Stimulated activated memory B cell treated with anti-CD40 and anti-IgM and Interleukin-4, amounts not matched to agents 10 μg/mL and 1 μg/mL and 100 μg/mL, for 72 hours (primary cell): ENCODE results near the gene GSTP1.
"Not testable (repeated sequence)": the region's sequence is repeated elsewhere in the genome, so short reads cannot be mapped to it uniquely, and the experiment has no call there.

Experiments used
- ATAC-seq: fragments of 150-1000 bp; cut with Tn5 transposase; 2 replicates; pipeline ENCODE4 v1.10.0; 2021
- H3K27ac Mint-ChIP-seq: one replicate; pipeline ENCODE4 v1.8.0; 2022; ENCODE audit warnings: mild to moderate bottlenecking, mixed read lengths
- H3K27me3 Mint-ChIP-seq: one replicate; pipeline ENCODE4 v1.8.0; 2022; ENCODE audit warnings: mixed read lengths
- H3K36me3 Mint-ChIP-seq: one replicate; pipeline ENCODE4 v1.8.0; 2022; ENCODE audit warnings: mixed read lengths
- H3K4me1 Mint-ChIP-seq: one replicate; pipeline ENCODE4 v1.8.0; 2022; ENCODE audit warnings: mixed read lengths
- H3K4me3 Mint-ChIP-seq: one replicate; pipeline ENCODE4 v1.8.0; 2022; ENCODE audit warnings: mild to moderate bottlenecking, moderate library complexity, mixed read lengths
- H3K9me3 Mint-ChIP-seq: one replicate; pipeline ENCODE4 v1.8.0; 2022; ENCODE audit warnings: mixed read lengths

GSTP1 gene

GRCh38 chr11:67626131-67626833, 42.7 kb downstream of the GSTP1 start:
- Mint-ChIP-seq H3K36me3 (peaks cover 12% of the 10 kb centered on the region), H3K4me1 (peaks cover 22% of the 10 kb centered on the region)
- H3K27ac Mint-ChIP-seq, H3K4me3 Mint-ChIP-seq, H3K9me3 Mint-ChIP-seq, H3K27me3 Mint-ChIP-seq, ATAC-seq: not testable (repeated sequence)

GRCh38 chr11:67626970-67627369, 43.4 kb downstream of the GSTP1 start:
- Mint-ChIP-seq H3K36me3 (peaks cover 12% of the 10 kb centered on the region), H3K27ac (peak overlapping the region; percentile 63), H3K27me3 (no peaks in the 10 kb centered on the region), H3K4me1 (peaks cover 22% of the 10 kb centered on the region), H3K4me3 (no peak overlapping the region), H3K9me3 (no peaks in the 10 kb centered on the region)
- ATAC-seq = no peak

DNA sequence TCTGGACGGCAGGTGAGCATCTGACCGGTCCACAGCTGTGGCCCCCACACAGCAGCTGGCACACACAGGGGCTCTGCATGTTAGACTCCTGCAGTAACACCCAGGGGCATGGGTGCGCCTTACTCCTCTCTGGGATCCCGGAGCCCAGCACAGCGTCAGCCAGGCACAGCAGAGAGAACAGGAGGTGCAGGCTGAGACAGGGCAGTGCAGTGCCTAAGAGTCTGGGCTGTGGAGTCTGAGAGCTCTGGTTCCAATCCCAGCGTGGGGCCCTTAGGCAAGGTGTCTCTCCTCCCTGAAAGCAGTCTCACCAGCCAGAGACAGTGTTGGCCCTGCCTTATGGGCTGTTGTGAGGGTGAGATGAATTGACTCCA, 43.8 kb downstream of the GSTP1 start:
- peaks cover 22% of the 10 kb centered on the region for H3K4me1 Mint-ChIP-seq
- H3K9me3 Mint-ChIP-seq = no peaks in the 10 kb centered on the region
- no peak overlapping the region for H3K4me3 Mint-ChIP-seq
- peaks cover 12% of the 10 kb centered on the region for H3K36me3 Mint-ChIP-seq
- H3K27ac Mint-ChIP-seq = peak overlapping the region; percentile 63
- no peaks in the 10 kb centered on the region for H3K27me3 Mint-ChIP-seq
- no peak for ATAC-seq

DNA sequence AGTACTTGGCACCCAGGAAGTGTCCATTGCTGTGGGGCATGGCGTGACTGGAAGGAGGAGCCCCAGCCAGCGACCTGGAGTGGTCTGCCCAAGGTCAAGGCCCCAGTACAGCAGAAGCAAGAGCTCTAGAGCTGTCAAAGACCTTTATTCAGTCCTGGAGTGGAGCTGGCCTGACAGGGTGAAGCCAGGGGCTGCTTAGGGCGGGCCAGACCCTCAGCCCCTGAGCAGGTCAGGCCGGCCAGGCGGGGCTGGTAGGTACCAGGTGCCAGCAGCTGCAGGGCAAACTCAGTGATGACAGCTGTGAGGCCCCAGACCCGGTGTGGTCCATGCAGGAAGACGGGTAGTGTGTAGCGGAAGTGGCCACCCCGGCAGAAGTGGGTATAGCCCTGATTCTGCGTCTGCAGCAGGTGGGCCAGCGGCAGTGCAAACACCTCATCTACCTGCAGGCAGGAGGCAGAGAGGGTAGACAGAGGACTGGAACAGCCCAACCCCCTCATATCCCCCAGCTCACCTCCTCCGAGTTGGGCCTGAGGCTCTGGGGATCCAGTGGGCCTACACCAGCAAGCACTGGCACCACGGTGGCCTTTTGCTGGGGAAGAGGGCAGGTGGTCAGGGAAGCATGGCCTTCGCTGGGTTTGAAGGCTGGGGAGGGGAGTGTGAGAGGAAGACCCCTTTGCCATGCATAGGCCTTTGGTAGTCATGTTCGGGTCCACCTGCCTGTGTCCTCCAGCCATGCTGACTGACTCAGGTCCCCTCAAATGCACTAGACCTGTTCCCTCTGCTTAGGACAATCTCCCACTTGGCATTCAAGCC, 44.4 kb downstream of the GSTP1 start:
- peak overlapping the region; percentile 30 for H3K4me3 Mint-ChIP-seq
- H3K4me1 Mint-ChIP-seq = peaks cover 22% of the 10 kb centered on the region
- H3K9me3 Mint-ChIP-seq = no peaks in the 10 kb centered on the region
- H3K27me3 Mint-ChIP-seq = no peaks in the 10 kb centered on the region
- H3K27ac Mint-ChIP-seq = peak overlapping the region; percentile 63
- peaks cover 12% of the 10 kb centered on the region for H3K36me3 Mint-ChIP-seq
- no peak for ATAC-seq

DNA sequence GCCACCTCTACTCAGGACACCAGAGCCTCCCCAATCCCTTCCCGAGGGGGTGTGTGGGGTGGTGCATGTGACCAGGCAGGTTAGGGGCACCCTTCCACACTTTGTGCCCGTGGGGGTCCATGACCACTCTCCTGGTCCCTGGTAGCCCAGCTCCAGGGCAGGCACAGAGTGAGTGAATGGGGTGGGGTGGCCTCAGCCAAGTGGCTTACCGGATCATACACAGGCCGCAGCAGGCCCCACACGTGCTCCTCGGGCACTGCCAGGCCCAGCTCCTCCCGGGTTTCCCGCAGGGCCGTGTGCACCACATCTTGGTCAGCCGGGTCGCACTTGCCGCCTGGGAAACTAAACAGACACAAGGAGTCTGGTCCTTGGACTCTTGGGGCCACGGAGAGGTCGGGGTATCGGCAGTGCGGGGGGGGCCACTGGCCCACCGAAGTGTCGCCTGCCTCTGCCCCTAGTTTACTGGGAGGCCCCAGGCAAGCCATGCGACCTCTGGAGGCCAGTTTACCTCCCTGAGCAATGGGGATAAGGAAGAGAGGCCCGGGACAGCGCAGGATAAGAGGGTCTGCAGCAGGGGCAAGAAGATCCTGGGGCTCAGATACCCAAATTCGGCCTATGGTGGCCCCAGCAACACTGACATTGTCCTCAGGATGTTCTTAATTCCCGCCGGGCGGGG, 45.2 kb downstream of the GSTP1 start:
- no peak for ATAC-seq
- H3K27me3 Mint-ChIP-seq = no peaks in the 10 kb centered on the region
- peak overlapping the region; percentile 80 for H3K27ac Mint-ChIP-seq
- H3K36me3 Mint-ChIP-seq = peaks cover 12% of the 10 kb centered on the region
- H3K9me3 Mint-ChIP-seq = no peaks in the 10 kb centered on the region
- H3K4me3 Mint-ChIP-seq = peak overlapping the region; percentile 74
- peaks cover 22% of the 10 kb centered on the region for H3K4me1 Mint-ChIP-seq

DNA sequence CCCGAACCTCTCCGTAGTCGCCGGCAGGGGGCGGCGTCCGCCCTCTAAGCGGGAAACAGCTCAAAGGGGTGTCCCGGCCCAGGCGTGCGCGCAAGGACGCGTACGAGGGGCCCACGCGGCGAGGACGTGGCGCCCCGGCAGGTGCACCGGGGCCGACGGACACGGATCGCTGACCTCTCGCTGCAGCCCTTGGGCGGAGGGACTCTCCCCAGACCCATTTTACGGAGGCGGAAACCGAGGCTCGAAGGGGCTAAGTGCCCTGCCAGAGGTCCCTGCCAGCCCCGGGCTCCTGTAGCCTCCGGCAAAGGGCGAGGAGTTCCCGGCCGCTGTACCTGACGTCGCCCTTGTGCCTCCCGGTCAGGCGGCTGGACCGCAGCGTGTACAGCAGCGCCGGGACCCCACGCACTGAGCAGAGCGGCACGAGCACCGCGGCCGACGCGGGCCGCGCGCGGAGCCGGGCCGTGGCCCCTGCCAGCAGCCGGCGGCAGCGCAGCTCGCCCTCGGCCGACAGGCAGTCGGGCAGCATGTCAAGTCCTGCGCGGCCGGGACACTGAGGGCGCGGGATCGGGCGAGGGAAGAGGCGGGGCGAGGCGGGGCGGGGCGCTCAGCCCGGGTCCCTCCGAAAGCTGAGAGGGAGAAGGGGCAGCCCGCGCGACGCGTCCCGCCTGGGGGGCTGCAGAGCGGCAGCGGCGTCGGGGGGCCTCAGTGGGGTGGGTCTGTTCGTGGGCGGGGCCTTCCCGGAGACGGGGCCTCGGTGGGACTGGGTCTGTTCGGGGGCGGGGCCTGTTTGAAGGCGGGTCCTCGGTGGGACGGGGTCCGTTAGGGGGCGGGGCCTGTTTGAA, 46.0 kb downstream of the GSTP1 start, which contains the start of gene NUDT8:
Gene NUDT8, minus strand, starts transcription at position 552 of the 842 bp plus-strand sequence. Its CDS starts 26 bp downstream, at position 526.
- H3K4me3 Mint-ChIP-seq = peak within 1 kb of the TSS; percentile 86
- no peaks in the 10 kb centered on the region for H3K9me3 Mint-ChIP-seq
- H3K4me1 Mint-ChIP-seq = peaks cover 22% of the 10 kb centered on the region
- ATAC-seq = peak; percentile 81
- no peaks in the 10 kb centered on the region for H3K27me3 Mint-ChIP-seq
- peak within 1 kb of the TSS; percentile 80 for H3K27ac Mint-ChIP-seq
- peaks cover 12% of the 10 kb centered on the region for H3K36me3 Mint-ChIP-seq

DNA sequence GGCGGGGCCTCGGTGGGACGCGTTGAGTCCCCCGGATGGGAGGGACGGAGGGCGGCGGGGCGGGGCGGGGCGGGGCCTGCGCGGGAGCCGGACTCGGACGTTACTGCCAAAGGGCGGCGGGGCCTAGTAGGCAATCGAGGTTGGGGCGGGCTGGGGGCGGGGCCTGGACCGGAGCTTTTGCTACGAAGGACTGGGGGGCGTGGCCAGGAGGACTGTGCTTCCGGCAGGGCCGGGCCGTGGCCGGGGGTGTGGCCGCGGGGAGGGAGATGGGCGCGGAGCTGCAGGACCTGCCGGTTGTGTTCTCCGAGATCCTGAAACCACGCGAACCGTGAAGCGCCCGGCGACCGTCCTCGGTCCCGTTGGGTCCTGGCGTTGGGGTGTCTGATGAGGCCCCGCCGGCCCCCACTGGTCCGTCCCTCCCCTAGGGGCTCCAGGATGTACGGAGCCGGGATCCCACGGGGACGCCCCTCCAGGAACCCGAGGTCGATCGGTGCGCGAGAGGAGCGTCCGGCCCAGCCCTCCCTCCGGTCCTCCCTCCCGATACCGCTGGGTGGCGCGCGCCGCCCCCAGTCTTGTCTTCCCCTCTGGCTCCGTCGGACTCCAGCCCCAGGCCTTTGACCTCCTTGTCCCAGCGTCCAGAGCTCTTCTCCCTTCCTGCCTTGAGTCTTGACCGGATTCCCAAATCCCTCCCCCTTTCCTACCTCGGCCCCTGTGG, 46.8 kb downstream of the GSTP1 start:
- Mint-ChIP-seq H3K27me3 (no peaks in the 10 kb centered on the region), H3K4me3 (peak overlapping the region; percentile 86), H3K27ac (peak overlapping the region; percentile 80), H3K4me1 (peaks cover 22% of the 10 kb centered on the region), H3K9me3 (no peaks in the 10 kb centered on the region), H3K36me3 (peaks cover 12% of the 10 kb centered on the region)
- peak; percentile 87 for ATAC-seq

DNA sequence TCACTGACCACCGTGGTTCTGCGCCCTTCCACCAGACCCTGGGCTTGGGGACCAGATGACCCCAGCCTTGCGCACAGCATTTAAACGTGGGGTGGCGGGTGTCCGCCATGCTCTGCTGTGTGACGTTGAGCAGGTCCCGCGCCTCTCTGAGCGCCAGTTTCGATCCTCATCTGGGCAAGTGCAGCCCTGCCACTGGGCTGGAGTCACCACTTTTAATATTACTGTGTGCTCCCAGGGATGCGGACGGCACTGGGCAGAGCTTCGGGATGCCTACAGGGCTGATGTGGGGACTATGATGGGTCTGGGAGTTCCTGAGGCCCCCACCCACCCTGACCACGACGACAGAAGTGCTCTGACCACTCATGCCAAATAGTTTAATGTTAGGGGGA, 47.3 kb downstream of the GSTP1 start:
- H3K4me1 Mint-ChIP-seq = peaks cover 22% of the 10 kb centered on the region
- no peaks in the 10 kb centered on the region for H3K9me3 Mint-ChIP-seq
- no peak for ATAC-seq
- H3K4me3 Mint-ChIP-seq = peak overlapping the region; percentile 86
- H3K36me3 Mint-ChIP-seq = peaks cover 12% of the 10 kb centered on the region
- no peaks in the 10 kb centered on the region for H3K27me3 Mint-ChIP-seq
- H3K27ac Mint-ChIP-seq = peak overlapping the region; percentile 80

DNA sequence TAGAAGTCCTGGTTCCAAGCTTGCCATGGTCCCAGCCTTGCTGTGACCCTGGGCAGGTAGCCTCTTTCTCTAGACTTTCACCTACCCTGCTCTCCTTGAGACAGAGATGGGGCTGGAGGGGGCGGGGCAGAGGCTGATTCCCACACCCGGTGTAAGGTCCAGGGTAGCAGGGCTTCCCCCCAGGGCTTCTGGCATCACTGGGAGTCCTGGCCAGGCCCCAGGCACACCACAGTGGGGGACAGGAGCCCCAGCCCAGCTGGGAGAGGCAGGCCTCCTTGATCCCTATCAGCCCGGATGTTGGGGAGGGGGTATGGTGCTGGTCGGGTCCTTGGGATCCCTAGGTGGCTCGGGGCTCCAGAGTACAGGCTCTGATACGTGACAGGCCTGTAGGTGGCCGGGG, 47.8 kb downstream of the GSTP1 start:
- Mint-ChIP-seq H3K27me3 (no peaks in the 10 kb centered on the region), H3K4me3 (no peak overlapping the region), H3K36me3 (peaks cover 11% of the 10 kb centered on the region), H3K9me3 (no peaks in the 10 kb centered on the region), H3K4me1 (peaks cover 22% of the 10 kb centered on the region), H3K27ac (no peak overlapping the region)
- ATAC-seq = no peak

DNA sequence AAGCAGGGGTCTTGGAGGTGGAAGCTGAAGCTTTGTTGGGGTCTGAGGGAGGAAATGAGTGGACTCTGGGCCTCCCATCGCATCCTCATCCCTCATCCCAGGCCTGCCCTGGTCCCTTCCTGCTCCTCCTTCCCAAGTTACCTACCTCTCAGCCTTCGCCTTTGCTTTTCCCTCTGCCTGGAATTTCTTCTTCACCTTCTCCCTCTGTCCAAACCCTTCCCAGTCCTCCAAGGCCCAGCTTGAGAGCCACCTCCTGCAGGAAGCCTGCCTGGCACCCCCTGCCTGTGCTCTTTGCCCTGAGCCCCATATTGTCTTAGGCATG, 48.2 kb downstream of the GSTP1 start:
- ATAC-seq = no peak
- H3K36me3 Mint-ChIP-seq = peaks cover 7% of the 10 kb centered on the region
- H3K4me1 Mint-ChIP-seq = peaks cover 22% of the 10 kb centered on the region
- peak overlapping the region; percentile 5 for H3K4me3 Mint-ChIP-seq
- no peaks in the 10 kb centered on the region for H3K9me3 Mint-ChIP-seq
- no peak overlapping the region for H3K27ac Mint-ChIP-seq
- no peaks in the 10 kb centered on the region for H3K27me3 Mint-ChIP-seq

DNA sequence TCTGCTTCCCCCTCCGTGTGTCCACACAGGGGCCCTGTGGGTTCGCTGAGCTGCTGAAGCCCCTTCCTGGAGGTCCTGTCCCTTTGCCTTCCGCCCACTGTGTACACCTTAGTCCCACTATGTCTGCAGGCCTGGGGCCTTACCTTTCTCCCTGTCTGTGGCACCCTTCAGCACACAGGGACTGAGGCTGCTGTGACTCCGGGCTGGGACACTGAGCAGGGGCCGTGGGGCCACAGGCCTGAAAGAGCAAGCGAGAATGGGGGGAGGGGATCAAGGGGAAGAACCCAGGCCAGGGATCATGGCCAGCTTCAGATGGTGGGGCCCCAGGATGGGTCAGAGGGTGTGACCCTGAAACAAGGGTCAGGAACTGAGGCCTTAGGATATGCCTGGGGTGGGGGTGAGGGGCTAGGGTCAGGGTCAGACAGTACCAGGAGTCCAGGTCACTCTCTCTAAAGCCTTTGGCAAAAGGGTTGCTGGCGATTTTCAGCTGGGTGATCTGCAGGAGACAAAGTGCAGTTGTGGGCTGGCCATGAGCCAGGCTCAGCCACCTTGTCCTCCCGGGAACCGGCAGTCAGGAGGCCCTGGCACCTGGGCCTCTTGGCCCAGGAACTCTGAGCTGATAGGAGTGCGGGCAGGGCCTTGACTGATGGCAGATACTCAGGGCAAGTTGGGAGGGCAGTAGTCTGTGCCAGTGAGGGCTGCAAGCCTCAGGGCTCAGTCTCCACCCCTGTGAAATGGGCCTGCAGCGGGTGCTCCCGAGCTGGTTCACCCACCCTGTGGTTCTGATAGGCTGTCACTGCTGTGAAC, 48.8 kb downstream of the GSTP1 start:
- no peaks in the 10 kb centered on the region for H3K27me3 Mint-ChIP-seq
- H3K36me3 Mint-ChIP-seq = peaks cover 2% of the 10 kb centered on the region
- peaks cover 22% of the 10 kb centered on the region for H3K4me1 Mint-ChIP-seq
- H3K27ac Mint-ChIP-seq = no peak overlapping the region
- ATAC-seq = no peak
- peak overlapping the region; percentile 5 for H3K4me3 Mint-ChIP-seq
- H3K9me3 Mint-ChIP-seq = no peaks in the 10 kb centered on the region

DNA sequence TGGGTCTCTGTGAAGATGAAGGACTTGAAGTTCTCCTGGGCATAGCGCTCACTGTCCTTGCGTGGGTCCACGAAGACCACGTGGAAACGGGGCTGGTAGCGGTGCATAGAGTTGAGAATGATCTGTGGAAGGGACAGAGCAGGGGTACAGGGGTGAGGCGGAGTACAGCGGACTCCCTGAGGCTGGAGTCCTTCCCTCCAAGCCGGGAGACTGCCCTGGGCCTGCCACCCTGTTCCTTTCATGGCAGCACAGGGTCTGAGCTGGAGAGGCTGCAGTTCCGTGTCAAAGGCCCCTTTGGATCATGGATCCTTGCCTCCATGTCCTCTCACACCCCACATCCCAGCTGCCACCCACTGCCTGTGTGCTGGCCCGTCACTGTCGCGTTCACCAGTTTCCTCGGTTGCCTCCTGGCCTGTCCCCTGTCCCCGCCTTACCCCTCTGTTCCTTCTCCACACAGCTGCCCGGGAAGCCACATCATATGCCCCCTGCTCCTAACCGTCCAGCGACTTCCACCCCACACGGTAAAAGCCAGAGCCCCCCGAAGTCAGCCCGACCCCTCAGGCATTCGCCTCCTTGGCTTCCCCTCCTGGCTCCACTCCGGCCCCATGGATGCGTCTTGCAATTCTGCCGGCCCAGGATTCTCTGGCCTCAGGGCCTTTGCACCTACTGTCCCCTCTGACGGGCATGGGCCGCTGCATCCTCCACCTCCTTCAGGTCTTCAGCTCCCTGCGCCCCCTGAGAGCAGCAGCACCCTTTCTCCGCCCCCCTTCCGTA, 49.6 kb downstream of the GSTP1 start:
- Mint-ChIP-seq H3K4me1 (peaks cover 16% of the 10 kb centered on the region), H3K9me3 (no peaks in the 10 kb centered on the region), H3K27me3 (no peaks in the 10 kb centered on the region), H3K27ac (no peak overlapping the region), H3K4me3 (no peak overlapping the region), H3K36me3 (no peaks in the 10 kb centered on the region)
- no peak for ATAC-seq

GRCh38 chr11:67633758-67634365, 50.2 kb downstream of the GSTP1 start:
- no peak for ATAC-seq
- H3K4me1 Mint-ChIP-seq = peaks cover 13% of the 10 kb centered on the region
- no peak overlapping the region for H3K4me3 Mint-ChIP-seq
- H3K27ac Mint-ChIP-seq = no peak overlapping the region
- H3K27me3 Mint-ChIP-seq = no peaks in the 10 kb centered on the region
- no peaks in the 10 kb centered on the region for H3K9me3 Mint-ChIP-seq
- no peaks in the 10 kb centered on the region for H3K36me3 Mint-ChIP-seq
